Parathyroid adenoma (tissue), 2 donors: ENCODE measurements around the gene TMEM132D.

Experiments used
- H2AFZ ChIP-seq: fragments of 300-600 bp; sonication (generic); one replicate; pipeline ENCODE4 v1.7.0; 2017; ENCODE audit warnings: antibody characterized with exemption, mild to moderate bottlenecking
- H3K27ac ChIP-seq: fragments of 300-600 bp; sonication (generic); one replicate; pipeline ENCODE4 v1.7.0; 2017
- H3K27me3 ChIP-seq: fragments of 300-600 bp; sonication (generic); one replicate; pipeline ENCODE4 v1.7.0; 2017; ENCODE audit warnings: low read length; ENCODE audit not compliant: control insufficient read depth, insufficient read depth
- H3K36me3 ChIP-seq: fragments of 300-600 bp; sonication (generic); one replicate; pipeline ENCODE4 v1.7.0; 2017; ENCODE audit warnings: low read length; ENCODE audit not compliant: control insufficient read depth, insufficient read depth
- H3K4me1 ChIP-seq: fragments of 300-600 bp; sonication (generic); one replicate; pipeline ENCODE4 v1.7.0; 2017; ENCODE audit warnings: control low read depth
- H3K4me2 ChIP-seq: fragments of 300-600 bp; sonication (generic); one replicate; pipeline ENCODE4 v1.7.0; 2017; ENCODE audit warnings: low read length
- H3K4me3 ChIP-seq: fragments of 300-600 bp; sonication (generic); one replicate; pipeline ENCODE4 v1.7.0; 2017; ENCODE audit warnings: low read depth, low read length
- H3K79me2 ChIP-seq: fragments of 300-600 bp; sonication (generic); one replicate; pipeline ENCODE4 v1.7.0; 2017; ENCODE audit warnings: control low read depth
- H3K9ac ChIP-seq: fragments of 300-600 bp; sonication (generic); one replicate; pipeline ENCODE4 v1.7.0; 2017; ENCODE audit warnings: mild to moderate bottlenecking
- H3K9me3 ChIP-seq: fragments of 300-600 bp; sonication (generic); one replicate; pipeline ENCODE4 v1.7.0; 2017; ENCODE audit warnings: low read length; ENCODE audit not compliant: control insufficient read depth
- TF ChIP-seq, protein P1 (sequence below): fragments of 300-600 bp; sonication (generic); IDR thresholded peaks from one replicate; pipeline ENCODE4 v1.7.0; 2017; ENCODE audit warnings: antibody characterized with exemption, mild to moderate bottlenecking
- donor health status: primary hyperparathyroidism.

The TMEM132D gene

DNA sequence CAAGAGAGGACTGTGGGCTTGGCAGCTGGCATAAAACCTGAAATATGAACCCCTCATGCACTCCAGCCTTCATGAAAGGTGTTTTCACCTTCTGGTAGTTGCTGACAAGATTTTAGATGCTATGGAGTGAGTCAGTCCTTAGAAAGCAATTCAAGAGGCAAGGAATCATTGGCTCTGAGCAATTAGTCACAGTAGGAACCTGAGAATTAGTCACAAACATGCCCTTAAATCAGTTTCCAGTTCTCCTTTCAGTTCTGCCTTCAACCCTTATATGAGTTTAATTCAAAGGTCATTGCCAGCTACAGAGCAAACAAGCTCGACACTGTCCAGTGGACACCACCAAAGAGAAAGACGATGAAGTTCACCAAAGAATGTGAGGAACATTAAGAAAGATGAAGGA is 578.3 kb downstream of the TMEM132D start:
- Histone ChIP-seq H2AFZ (no peak overlapping the region), H3K9ac (no peak overlapping the region), H3K79me2 (no peaks in the 10 kb centered on the region), H3K4me1 (no peaks in the 10 kb centered on the region), H3K9me3 (no peaks in the 10 kb centered on the region), H3K27ac (no peak overlapping the region), H3K4me3 (no peak overlapping the region), H3K4me2 (no peak overlapping the region), H3K27me3 (no peaks in the 10 kb centered on the region), H3K36me3 (no peaks in the 10 kb centered on the region)
- TF ChIP-seq, protein P1, sequence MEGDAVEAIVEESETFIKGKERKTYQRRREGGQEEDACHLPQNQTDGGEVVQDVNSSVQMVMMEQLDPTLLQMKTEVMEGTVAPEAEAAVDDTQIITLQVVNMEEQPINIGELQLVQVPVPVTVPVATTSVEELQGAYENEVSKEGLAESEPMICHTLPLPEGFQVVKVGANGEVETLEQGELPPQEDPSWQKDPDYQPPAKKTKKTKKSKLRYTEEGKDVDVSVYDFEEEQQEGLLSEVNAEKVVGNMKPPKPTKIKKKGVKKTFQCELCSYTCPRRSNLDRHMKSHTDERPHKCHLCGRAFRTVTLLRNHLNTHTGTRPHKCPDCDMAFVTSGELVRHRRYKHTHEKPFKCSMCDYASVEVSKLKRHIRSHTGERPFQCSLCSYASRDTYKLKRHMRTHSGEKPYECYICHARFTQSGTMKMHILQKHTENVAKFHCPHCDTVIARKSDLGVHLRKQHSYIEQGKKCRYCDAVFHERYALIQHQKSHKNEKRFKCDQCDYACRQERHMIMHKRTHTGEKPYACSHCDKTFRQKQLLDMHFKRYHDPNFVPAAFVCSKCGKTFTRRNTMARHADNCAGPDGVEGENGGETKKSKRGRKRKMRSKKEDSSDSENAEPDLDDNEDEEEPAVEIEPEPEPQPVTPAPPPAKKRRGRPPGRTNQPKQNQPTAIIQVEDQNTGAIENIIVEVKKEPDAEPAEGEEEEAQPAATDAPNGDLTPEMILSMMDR, result no peak

DNA sequence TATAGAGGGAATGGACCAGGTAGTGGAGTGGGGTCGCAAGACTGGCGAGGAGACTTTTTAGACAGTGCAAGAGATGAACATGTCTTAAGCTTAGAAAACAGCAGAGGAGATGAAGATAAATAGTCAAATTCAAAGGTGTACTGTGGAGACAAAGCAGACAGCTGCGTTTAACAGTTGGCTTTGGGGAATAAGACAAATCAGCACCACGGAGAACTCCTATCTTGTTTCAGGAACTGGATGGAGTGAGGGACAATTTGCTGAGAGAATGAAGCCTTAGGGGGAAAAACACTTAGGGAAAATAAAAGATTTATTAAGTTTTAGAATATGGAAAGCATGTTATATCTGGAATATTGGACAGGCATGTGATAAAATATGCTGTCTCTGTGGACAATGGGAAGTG is 591.8 kb downstream of the TMEM132D start:
- no peaks in the 10 kb centered on the region for H3K9me3 ChIP-seq
- H3K4me3 ChIP-seq, result no peak overlapping the region
- H3K9ac ChIP-seq, result no peak overlapping the region
- H2AFZ ChIP-seq, result no peak overlapping the region
- H3K79me2 ChIP-seq, result no peaks in the 10 kb centered on the region
- H3K4me1 ChIP-seq, result no peaks in the 10 kb centered on the region
- TF ChIP-seq, protein P1, result no peak
- no peak overlapping the region for H3K4me2 ChIP-seq
- no peaks in the 10 kb centered on the region for H3K27me3 ChIP-seq
- H3K27ac ChIP-seq, result no peak overlapping the region
- H3K36me3 ChIP-seq, result no peaks in the 10 kb centered on the region

DNA sequence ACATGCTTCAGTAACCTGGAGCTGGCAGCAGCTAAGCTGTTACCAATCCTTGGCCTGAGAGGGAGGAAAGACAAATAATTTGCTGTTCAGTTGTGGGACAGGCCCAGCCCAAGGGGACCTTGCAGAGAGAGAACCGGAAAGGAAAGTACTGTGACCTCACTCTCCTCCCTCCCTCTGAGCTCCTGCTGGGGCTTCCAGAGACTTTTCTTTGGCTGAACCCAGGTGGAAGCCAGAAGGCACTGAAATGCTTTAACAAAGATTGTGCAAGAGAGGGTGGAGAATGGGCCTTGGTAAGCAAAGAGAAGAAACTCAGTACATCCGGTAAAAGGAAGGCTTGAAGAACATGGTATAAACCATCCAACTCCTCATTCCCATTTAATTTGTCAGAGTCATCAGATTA is 593.5 kb downstream of the TMEM132D start:
- TF ChIP-seq, protein P1, result no peak

DNA sequence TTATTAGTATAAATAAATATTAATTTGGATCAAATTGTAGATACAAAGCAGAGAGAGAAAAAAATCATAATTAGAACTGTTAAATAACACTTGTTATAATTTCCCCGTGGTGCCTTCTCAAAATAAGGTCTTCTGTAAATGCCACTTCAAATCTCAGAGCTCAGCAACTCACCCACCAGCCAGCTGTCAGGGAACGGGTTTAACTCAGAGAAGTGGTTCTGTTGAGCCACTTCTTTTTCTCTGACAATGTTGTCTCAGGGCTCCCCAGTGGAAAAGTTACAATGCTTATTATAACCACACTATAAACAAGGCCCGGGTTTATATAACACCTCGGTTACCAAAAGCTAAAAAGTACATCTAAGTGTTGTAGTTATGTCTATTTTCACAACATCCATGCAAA is 598.0 kb downstream of the TMEM132D start:
- Histone ChIP-seq H2AFZ (no peak overlapping the region), H3K9ac (no peak overlapping the region), H3K4me3 (no peak overlapping the region), H3K4me2 (no peak overlapping the region), H3K9me3 (no peaks in the 10 kb centered on the region), H3K36me3 (no peaks in the 10 kb centered on the region), H3K4me1 (no peaks in the 10 kb centered on the region), H3K27me3 (no peaks in the 10 kb centered on the region), H3K27ac (no peak overlapping the region), H3K79me2 (no peaks in the 10 kb centered on the region)
- TF ChIP-seq, protein P1, result no peak

More for the DNA sequence above, 593.5 kb downstream of the TMEM132D start:
- H3K27me3 ChIP-seq, result no peaks in the 10 kb centered on the region
- H3K9ac ChIP-seq, result no peak overlapping the region
- no peak overlapping the region for H3K4me3 ChIP-seq
- no peaks in the 10 kb centered on the region for H3K36me3 ChIP-seq
- no peaks in the 10 kb centered on the region for H3K9me3 ChIP-seq
- H2AFZ ChIP-seq, result no peak overlapping the region
- no peak overlapping the region for H3K27ac ChIP-seq
- H3K4me1 ChIP-seq, result no peaks in the 10 kb centered on the region
- no peaks in the 10 kb centered on the region for H3K79me2 ChIP-seq
- no peak overlapping the region for H3K4me2 ChIP-seq

DNA sequence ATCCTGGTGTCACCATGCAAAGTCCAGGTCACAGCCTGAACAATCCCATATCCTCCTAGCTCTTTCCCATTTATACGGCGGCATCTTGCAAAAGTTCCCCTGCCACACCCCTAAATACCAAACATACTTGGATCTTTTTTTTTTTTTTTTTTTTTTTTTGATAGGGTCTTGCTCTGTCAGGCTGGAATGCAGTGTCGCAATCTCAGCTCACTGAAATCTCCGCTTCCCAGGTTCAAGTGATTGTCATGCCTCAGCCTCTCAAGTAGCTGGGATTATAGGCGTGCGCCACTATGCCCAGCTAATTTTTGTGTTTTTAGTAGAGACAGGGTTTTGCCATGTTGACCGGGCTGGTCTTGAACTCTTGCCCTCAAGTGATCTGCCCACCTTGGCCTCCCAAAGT is 599.3 kb downstream of the TMEM132D start:
- Histone ChIP-seq H3K4me2 (no peak overlapping the region), H3K4me3 (no peak overlapping the region), H2AFZ (no peak overlapping the region), H3K27me3 (no peaks in the 10 kb centered on the region), H3K4me1 (no peaks in the 10 kb centered on the region), H3K79me2 (no peaks in the 10 kb centered on the region), H3K9me3 (no peaks in the 10 kb centered on the region), H3K9ac (no peak overlapping the region), H3K36me3 (no peaks in the 10 kb centered on the region), H3K27ac (no peak overlapping the region)
- TF ChIP-seq, protein P1, result no peak
